Right cardiac atrium (tissue), 5 donors: ENCODE data around the gene LPCAT1. TPM values are rescaled to one million over a fixed set of nuclear protein-coding genes. Genes with fewer than 3 reads are reported as not detected.
"Not testable (repeated sequence)": the region's sequence is repeated elsewhere in the genome, so short reads cannot be mapped to it uniquely, and the experiment has no call there.

Experiments used
- ATAC-seq, 2 donors: fragments of 200-7000 bp; cut with Tn5 transposase; one replicate each; pipeline versions ENCODE4 v1.8.0 to v1.9.1; 2020; ENCODE audit warnings: moderate library complexity in 2 of 2, mild to moderate bottlenecking in 1 of 2
- DNase-seq, 3 donors: peaks; one replicate each; pipeline ENCODE4 v3.0.0-alpha.2; 2020
- H3K27ac ChIP-seq: one replicate; pipeline ENCODE4 v1.5.1; 2013; ENCODE audit warnings: mild to moderate bottlenecking, low read length, control low read depth, moderate library complexity
- H3K27me3 ChIP-seq: one replicate; pipeline ENCODE4 v1.6.1; 2013; ENCODE audit not compliant: control insufficient read depth, insufficient read depth
- H3K4me1 ChIP-seq: one replicate; pipeline ENCODE4 v1.6.1; 2013; ENCODE audit warnings: low read length; ENCODE audit not compliant: control insufficient read depth, insufficient read depth
- H3K4me3 ChIP-seq: one replicate; pipeline ENCODE4 v1.5.1; 2013; ENCODE audit warnings: low read length, control low read depth
- H3K9me3 ChIP-seq: one replicate; pipeline ENCODE4 v1.6.1; 2013; ENCODE audit warnings: low read length; ENCODE audit not compliant: control insufficient read depth
- WGBS: extraction: QIAGEN DNeasy Blood & Tissue Kit; methylation state at CpG from one replicate; pipeline ENCODE4 v1.1.7; 2013; 5-methylcytosine and 5-hydroxymethylcytosine counted together
- intact Hi-C, 4 donors: fragments of 100-400 bp; cut with DNase I; formaldehyde crosslinking; loops; one replicate each; pipeline versions ENCODE4 v1.11.0 to v1.14.0; 2022 to 2023
- polyA plus RNA-seq: library from polyadenylated mRNA; stranded (reverse); fragments of 200-250 nt; gene quantifications from one replicate; pipeline ENCODE4 v1.2.3, GENCODE V29; 2013
- total RNA-seq, 4 donors: library from RNA; stranded (reverse); fragmentation: NEBNext Ultra II Directional; extraction: Animal tissue kit (Norgen Biotek cat#: 25700); gene quantifications; one replicate each; pipeline ENCODE4 v1.2.1, GENCODE V29; 2021
- donor health status: healthy with polysubstance abuse.
- donor health status: DM: no; HTN: yes; CAD: no.
- donor health status: DM: no; HTN: no; CAD: no.
- donor health status: DM: no; HTN: yes; CAD: no; lungs with severe emphysema.
- donor health status: DM: yes; HTN: yes; CAD: no.

LPCAT1 gene
- total and polyA plus RNA-seq, 5 donors, result 11.0 to 19.7 (median 15.6) TPM

DNA sequence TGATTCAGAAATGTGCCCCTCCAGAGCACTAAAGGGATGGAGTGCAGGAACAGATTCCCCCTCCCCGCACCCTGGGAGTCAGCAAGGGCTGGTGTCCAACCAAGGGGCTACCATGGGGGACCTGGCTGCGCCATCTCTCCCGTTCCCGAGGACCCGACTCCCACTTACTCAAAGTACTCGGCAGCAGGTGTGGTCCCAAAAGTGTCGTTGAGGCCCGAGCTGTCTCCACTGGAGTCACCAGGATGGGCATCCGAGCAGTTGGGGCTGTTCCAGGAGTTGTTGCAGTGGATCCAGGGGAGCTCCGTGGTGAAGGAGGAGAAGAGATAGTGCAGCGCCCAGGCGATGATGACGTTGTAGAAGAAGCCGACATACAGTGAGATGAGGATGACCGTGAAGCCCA is 91.5 kb downstream of the LPCAT1 start:
- H3K27me3 ChIP-seq, result no peaks in the 10 kb centered on the region
- WGBS, result 89% methylated on average over 15 of the region's 15 CpGs
- no peaks in the 10 kb centered on the region for H3K4me1 ChIP-seq
- ATAC-seq, result no peak
- H3K9me3 ChIP-seq, result peaks cover 20% of the 10 kb centered on the region
- H3K4me3 ChIP-seq, result no peak overlapping the region
- intact Hi-C loops, result no loop called here
- H3K27ac ChIP-seq, result no peak overlapping the region
- no peak for DNase-seq

GRCh38 chr5:1431896-1432295 is 91.9 kb downstream of the LPCAT1 start:
- no peaks in the 10 kb centered on the region for H3K27me3 ChIP-seq
- 81% methylated on average over 8 of the region's 8 CpGs for WGBS
- no peak overlapping the region for H3K27ac ChIP-seq
- H3K4me3 ChIP-seq, result no peak overlapping the region
- ATAC-seq (no peak), DNase-seq (no peak)
- H3K9me3 ChIP-seq, result peaks cover 20% of the 10 kb centered on the region
- no peaks in the 10 kb centered on the region for H3K4me1 ChIP-seq
- intact Hi-C loops, result no loop called here

DNA sequence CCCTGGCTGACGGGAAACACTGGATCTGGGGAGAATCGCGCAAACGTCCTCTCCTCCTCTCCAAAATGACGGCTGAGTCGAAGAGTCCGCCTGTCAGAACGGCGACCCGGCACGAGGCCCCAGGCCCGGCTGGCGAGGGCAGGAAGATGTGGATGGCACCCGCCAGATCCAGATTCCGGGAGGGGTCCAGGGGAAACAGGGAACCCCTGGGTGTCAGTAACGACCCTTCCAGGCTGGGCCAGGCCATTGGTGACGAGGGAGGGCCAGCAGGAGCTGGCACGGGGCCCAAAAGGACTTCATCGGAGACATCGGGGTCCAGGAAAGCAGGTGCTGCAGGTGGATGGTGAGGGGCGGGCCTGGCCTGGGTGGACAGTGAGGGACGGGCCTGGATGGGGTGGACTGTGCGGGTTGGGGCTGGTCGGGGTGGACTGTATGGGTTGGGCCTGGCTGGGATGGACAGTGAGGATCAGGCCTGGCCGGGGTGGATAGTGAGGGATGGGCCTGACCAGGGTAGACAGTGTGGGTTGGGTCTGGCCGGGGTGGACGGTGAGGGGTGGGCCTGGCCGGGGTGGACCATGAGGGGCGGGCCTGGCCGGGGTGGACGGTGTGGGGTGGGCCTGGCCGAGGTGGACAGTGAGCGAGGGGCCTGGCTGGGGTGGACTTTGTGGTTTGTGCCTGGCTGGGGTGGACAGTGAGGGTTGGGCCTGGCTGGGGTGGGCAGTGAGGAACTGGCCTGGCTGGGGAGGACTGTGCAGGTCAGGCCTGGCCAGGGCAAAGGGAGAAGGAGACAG is 92.5 kb downstream of the LPCAT1 start:
- H3K27me3 ChIP-seq, result no peaks in the 10 kb centered on the region
- 88% methylated on average over 33 of the region's 33 CpGs for WGBS
- ATAC-seq, result peak in 1 of 2 donors; percentile 34

DNA sequence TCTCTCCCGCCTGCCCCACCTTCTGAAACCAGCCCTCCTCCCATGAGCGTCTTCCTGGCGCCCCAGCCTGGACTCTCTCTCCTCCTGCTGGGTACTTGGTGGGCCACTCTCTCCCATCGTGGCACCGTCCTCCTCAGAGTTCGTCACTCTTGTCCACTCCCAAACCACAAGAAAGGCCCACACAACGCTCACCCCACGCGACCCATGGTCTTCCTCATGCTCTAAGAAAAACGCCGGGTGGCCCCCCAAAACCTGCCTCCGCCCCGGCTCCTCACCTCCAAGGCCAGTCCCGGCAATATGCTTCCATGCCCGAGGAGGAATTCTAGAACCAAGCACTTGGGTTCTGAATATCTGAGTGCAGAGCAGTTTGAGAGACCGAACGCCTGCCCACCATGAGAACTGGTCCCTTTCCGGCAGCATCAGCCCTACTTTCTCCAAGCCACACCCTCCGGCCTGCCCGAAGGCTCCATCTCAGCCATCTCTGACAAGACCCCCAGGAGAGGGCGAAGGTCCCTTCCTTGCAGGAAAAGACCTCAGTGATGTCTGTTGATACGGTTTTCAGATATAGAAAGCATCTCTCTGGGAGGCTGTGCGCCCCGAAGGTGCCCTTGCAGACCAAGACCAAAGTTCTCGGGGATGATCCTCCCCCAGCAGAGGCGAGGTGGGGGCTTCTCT is 93.5 kb downstream of the LPCAT1 start:
- H3K9me3 ChIP-seq, result peaks cover 20% of the 10 kb centered on the region
- no peak for DNase-seq

More for the DNA sequence above, 92.5 kb downstream of the LPCAT1 start:
- Histone ChIP-seq H3K27ac (no peak overlapping the region), H3K4me1 (no peaks in the 10 kb centered on the region), H3K4me3 (no peak overlapping the region), H3K9me3 (peaks cover 20% of the 10 kb centered on the region)
- DNase-seq, result no peak
- intact Hi-C loops, result no loop called here

GRCh38 chr5:1429496-1429895 is 94.3 kb downstream of the LPCAT1 start:
- ATAC-seq (no peak), DNase-seq (no peak)
- Histone ChIP-seq H3K4me1 (no peaks in the 10 kb centered on the region), H3K27me3 (no peaks in the 10 kb centered on the region), H3K27ac (no peak overlapping the region), H3K4me3 (no peak overlapping the region), H3K9me3 (peaks cover 20% of the 10 kb centered on the region)
- WGBS, result 90% methylated on average over 5 of the region's 5 CpGs
- intact Hi-C loops, result no loop called here

More for the DNA sequence above, 93.5 kb downstream of the LPCAT1 start:
- intact Hi-C loops, result no loop called here
- Histone ChIP-seq H3K4me3 (no peak overlapping the region), H3K4me1 (no peaks in the 10 kb centered on the region), H3K27me3 (no peaks in the 10 kb centered on the region), H3K27ac (no peak overlapping the region)
- ATAC-seq, result no peak
- 84% methylated on average over 26 of the region's 26 CpGs for WGBS

- H3K27me3 ChIP-seq, result no peaks in the 10 kb centered on the region
- intact Hi-C loops, result no loop called here
- DNase-seq (no peak), ATAC-seq (no peak)
- H3K9me3 ChIP-seq, result peaks cover 19% of the 10 kb centered on the region
- no peak overlapping the region for H3K4me3 ChIP-seq
- H3K27ac ChIP-seq, result no peak overlapping the region
- no peaks in the 10 kb centered on the region for H3K4me1 ChIP-seq
- 84% methylated on average over 7 of the region's 7 CpGs for whole genome bisulfite sequencing
These were observed 94.7 kb downstream of the LPCAT1 start for GRCh38 chr5:1429066-1429465.

GRCh38 chr5:1428107-1428506 is 95.7 kb downstream of the LPCAT1 start:
- Histone ChIP-seq H3K4me1 (no peaks in the 10 kb centered on the region), H3K9me3 (peaks cover 14% of the 10 kb centered on the region), H3K4me3 (no peak overlapping the region), H3K27me3 (no peaks in the 10 kb centered on the region), H3K27ac (no peak overlapping the region)
- DNase-seq (no peak), ATAC-seq (no peak)
- 68% methylated on average over 1 of the region's 1 CpG for WGBS
- intact Hi-C loops, result no loop called here

- Histone ChIP-seq H3K4me3 (no peak overlapping the region), H3K4me1 (no peaks in the 10 kb centered on the region), H3K27me3 (no peaks in the 10 kb centered on the region), H3K9me3 (peaks cover 12% of the 10 kb centered on the region), H3K27ac (no peak overlapping the region)
- WGBS, result 82% methylated on average over 9 of the region's 9 CpGs
- ATAC-seq (no peak), DNase-seq (peak in 1 of 3 donors; percentile 5)
- intact Hi-C loops, result no loop called here
These were observed 99.0 kb downstream of the LPCAT1 start for GRCh38 chr5:1424716-1425115.

GRCh38 chr5:1423901-1424603 is 99.7 kb downstream of the LPCAT1 start:
- 78% methylated on average over 19 of the region's 19 CpGs for WGBS
- no peak overlapping the region for H3K4me3 ChIP-seq
- ATAC-seq, result no peak
- DNase-seq, result peak in 1 of 3 donors; percentile 39
- H3K4me1 ChIP-seq, result no peaks in the 10 kb centered on the region
- no peak overlapping the region for H3K27ac ChIP-seq
- intact Hi-C loops, result no loop called here
- no peaks in the 10 kb centered on the region for H3K27me3 ChIP-seq
- peaks cover 8% of the 10 kb centered on the region for H3K9me3 ChIP-seq

GRCh38 chr5:1422522-1422921 is 101.2 kb downstream of the LPCAT1 start:
- DNase-seq, ATAC-seq, H3K27ac ChIP-seq, H3K27me3 ChIP-seq, H3K4me1 ChIP-seq, intact Hi-C loops, H3K9me3 ChIP-seq, H3K4me3 ChIP-seq: not testable (repeated sequence)
- WGBS, result 84% methylated on average over 13 of the region's 13 CpGs
